Fibroblast of lung (primary cell): ENCODE measurements around the gene ST6GAL1. TPM values are rescaled to one million over a fixed set of nuclear protein-coding genes. Genes with fewer than 3 reads are reported as not detected.
"Not testable (repeated sequence)": the region's sequence is repeated elsewhere in the genome, so short reads cannot be mapped to it uniquely, and the experiment has no call there.

ENCODE experiments used
- DNase-seq, 2 donors: peaks; one replicate each; pipeline versions ENCODE4 v3.0.0 to v3.0.0-alpha.2; 2010; ENCODE audit warnings: low read depth in 2 of 2
- H2AFZ ChIP-seq: 2 replicates; pipeline ENCODE4 v1.5.1; 2012; ENCODE audit warnings: low read length, control low read depth, inconsistent platforms
- H3K27ac ChIP-seq: 2 replicates; pipeline ENCODE4 v1.5.1; 2011; ENCODE audit warnings: low read length, control low read depth; ENCODE audit not compliant: insufficient read depth
- H3K27me3 ChIP-seq: 2 replicates; pipeline ENCODE4 v1.5.1; 2011; ENCODE audit warnings: mild to moderate bottlenecking, low read length; ENCODE audit not compliant: control insufficient read depth, insufficient read depth
- H3K36me3 ChIP-seq: 2 replicates; pipeline ENCODE4 v1.5.1; 2011; ENCODE audit warnings: low read length; ENCODE audit not compliant: control insufficient read depth, insufficient read depth
- H3K4me1 ChIP-seq: 2 replicates; pipeline ENCODE4 v1.5.1; 2011; ENCODE audit warnings: low read length; ENCODE audit not compliant: control insufficient read depth, insufficient read depth; ENCODE audit errors: extremely low read depth
- H3K4me2 ChIP-seq: 2 replicates; pipeline ENCODE4 v1.5.1; 2011; ENCODE audit warnings: low read length, control low read depth; ENCODE audit not compliant: insufficient read depth; ENCODE audit errors: extremely low read depth
- H3K4me3 ChIP-seq, 4 experiments: fragments of 200-600 bp in 1 of 4; sonication (generic) in 1 of 4; replicated peaks in 1 of 4; 2 replicates each; pipeline ENCODE4 v1.5.1; 2011 to 2016; ENCODE audit warnings: low read length in 4 of 4, low read depth in 3 of 4, mild to moderate bottlenecking in 3 of 4, control low read depth in 2 of 4, inconsistent platforms in 1 of 4, mixed read lengths in 1 of 4; ENCODE audit not compliant: insufficient read depth in 1 of 4; ENCODE audit errors: control extremely low read depth in 1 of 4
- H3K79me2 ChIP-seq: 2 replicates; pipeline ENCODE4 v1.5.1; 2012; ENCODE audit warnings: mild to moderate bottlenecking, low read length, inconsistent platforms; ENCODE audit not compliant: control insufficient read depth, insufficient read depth
- H3K9ac ChIP-seq: 2 replicates; pipeline ENCODE4 v1.5.1; 2011; ENCODE audit warnings: mild to moderate bottlenecking, low read length, control low read depth; ENCODE audit not compliant: insufficient read depth
- H3K9me3 ChIP-seq: 2 replicates; pipeline ENCODE4 v1.5.1; 2012; ENCODE audit warnings: low read depth, low read length; ENCODE audit not compliant: control insufficient read depth, insufficient read depth
- H4K20me1 ChIP-seq: 2 replicates; pipeline ENCODE4 v1.5.1; 2011; ENCODE audit warnings: low read length; ENCODE audit not compliant: control insufficient read depth, insufficient read depth; ENCODE audit errors: extremely low read depth
- CTCF ChIP-seq, 2 donors: IDR thresholded peaks in 1 of 2; conservative IDR thresholded peaks in 1 of 2; 1 replicate in 1 of 2; 2 replicates in 1 of 2; pipeline ENCODE4 v1.5.1; 2011 to 2012; ENCODE audit warnings: low read length in 2 of 2, control low read depth in 1 of 2, inconsistent platforms in 1 of 2, low read depth in 1 of 2, mild to moderate bottlenecking in 1 of 2
- EZH2 ChIP-seq: IDR thresholded peaks from 2 replicates; pipeline ENCODE4 v1.5.1; 2012; ENCODE audit warnings: low read length, control low read depth, mild to moderate bottlenecking; ENCODE audit errors: missing control alignments
- polyA plus RNA-seq, 2 donors: library from polyadenylated mRNA; depleted of rRNA in 1 of 2; stranded (reverse) in 1 of 2; unstranded in 1 of 2; fragments of >200 nt; gene quantifications; 2 replicates each; pipeline ENCODE4 v1.2.1, GENCODE V29; 2011 to 2012; ENCODE audit warnings: missing spikeins in 1 of 2
- total RNA-seq: library from RNA; depleted of rRNA; stranded (reverse); fragments of >200 nt; gene quantifications from 2 replicates; pipeline ENCODE4 v1.2.1, GENCODE V29; 2014

ST6GAL1 gene
- total and polyA plus RNA-seq, 2 donors (not counting 1 experiment from before 2014, with no cell fraction given) = 0.83 to 1.00 TPM

DNA sequence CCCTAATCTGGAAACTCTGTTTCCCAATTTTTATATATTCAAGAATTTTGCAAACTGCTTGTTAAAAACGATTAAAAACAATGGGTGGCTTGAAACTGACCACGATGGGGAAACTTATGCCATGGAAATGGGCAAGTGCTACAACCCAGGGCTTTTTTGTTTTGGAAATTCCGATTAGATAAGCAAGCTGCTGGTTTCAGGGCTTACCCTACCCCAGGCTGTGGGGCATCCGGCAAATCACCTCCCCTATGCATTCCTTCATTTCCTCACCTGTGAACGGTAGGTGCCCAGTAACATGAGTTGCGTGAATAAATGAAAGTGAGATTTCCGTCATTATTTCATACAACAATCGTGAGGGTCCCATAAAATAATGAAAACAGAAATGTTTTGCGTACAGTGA is 34.3 kb downstream of the ST6GAL1 start:
- H4K20me1 ChIP-seq = no peaks in the 10 kb centered on the region

GRCh38 chr3:186965141-186965879 is 35.0 kb downstream of the ST6GAL1 start:
- Histone ChIP-seq H3K79me2 (no peaks in the 10 kb centered on the region), H3K4me3 (no peak overlapping the region), H3K4me2 (no peak overlapping the region), H3K4me1 (no peaks in the 10 kb centered on the region), H3K9me3 (no peaks in the 10 kb centered on the region), H3K27me3 (no peaks in the 10 kb centered on the region), H3K36me3 (no peaks in the 10 kb centered on the region), H4K20me1 (no peaks in the 10 kb centered on the region), H3K9ac (no peak overlapping the region), H3K27ac (no peak overlapping the region), H2AFZ (no peak overlapping the region)
- TF ChIP-seq EZH2 = no peak
- no peak for TF ChIP-seq CTCF (conservative IDR thresholded peaks at IDR 0.05 in 1 of 2, IDR thresholded peaks at IDR 0.05 in 1 of 2; ENCODE audit: low read depth in 1 of 2, low read length in 2 of 2)
- DNase-seq = peak; percentile 18 to 32

More for the DNA sequence above, 34.3 kb downstream of the ST6GAL1 start:
- no peak overlapping the region for H3K4me2 ChIP-seq
- no peak for DNase-seq
- H3K9me3 ChIP-seq = no peaks in the 10 kb centered on the region
- H3K36me3 ChIP-seq = no peaks in the 10 kb centered on the region
- H3K27me3 ChIP-seq = no peaks in the 10 kb centered on the region
- H3K4me3 ChIP-seq = no peak overlapping the region
- H2AFZ ChIP-seq = no peak overlapping the region
- H3K4me1 ChIP-seq = no peaks in the 10 kb centered on the region
- H3K9ac ChIP-seq = no peak overlapping the region
- H3K79me2 ChIP-seq = no peaks in the 10 kb centered on the region
- TF ChIP-seq EZH2 (no peak), CTCF (conservative IDR thresholded peaks at IDR 0.05 in 1 of 2, IDR thresholded peaks at IDR 0.05 in 1 of 2; ENCODE audit: low read depth in 1 of 2, low read length in 2 of 2) (no peak)
- H3K27ac ChIP-seq = no peak overlapping the region

- H3K4me1 ChIP-seq = no peaks in the 10 kb centered on the region
- H3K27me3 ChIP-seq = no peaks in the 10 kb centered on the region
- no peaks in the 10 kb centered on the region for H3K36me3 ChIP-seq
- no peak overlapping the region for H3K9ac ChIP-seq
- no peaks in the 10 kb centered on the region for H4K20me1 ChIP-seq
- no peak overlapping the region for H2AFZ ChIP-seq
- no peak overlapping the region for H3K4me2 ChIP-seq
- TF ChIP-seq CTCF (conservative IDR thresholded peaks at IDR 0.05 in 1 of 2, IDR thresholded peaks at IDR 0.05 in 1 of 2; ENCODE audit: low read depth in 1 of 2, low read length in 2 of 2) = no peak
- no peak for TF ChIP-seq EZH2
- H3K4me3 ChIP-seq = no peak overlapping the region
- no peaks in the 10 kb centered on the region for H3K79me2 ChIP-seq
- no peak for DNase-seq
- no peak overlapping the region for H3K27ac ChIP-seq
- H3K9me3 ChIP-seq = no peaks in the 10 kb centered on the region
Observed at GRCh38 chr3:186966406-186966805, 36.1 kb downstream of the ST6GAL1 start.

DNA sequence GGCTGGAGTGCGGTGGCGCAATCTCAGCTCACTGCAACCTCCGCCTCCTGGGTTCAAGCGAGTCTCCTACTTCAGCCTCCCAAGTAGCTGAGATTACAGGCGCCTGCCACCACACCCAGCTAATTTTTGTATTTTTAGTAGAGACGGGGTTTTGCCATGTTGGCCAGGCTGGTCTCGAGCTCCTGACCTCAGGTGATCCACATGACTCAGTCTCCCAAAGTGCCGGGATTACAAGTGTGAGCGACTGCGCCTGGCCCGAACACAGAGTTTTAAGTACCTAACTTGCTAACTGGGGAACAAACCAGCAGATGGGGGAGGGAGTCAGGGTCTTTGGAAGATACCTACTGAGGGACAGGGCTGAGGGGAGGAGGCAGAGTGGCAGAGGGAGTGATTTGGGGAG is 36.9 kb downstream of the ST6GAL1 start:
- H3K4me1 ChIP-seq = not testable (repeated sequence)

More for the DNA sequence above, 36.9 kb downstream of the ST6GAL1 start:
- not testable (repeated sequence) for H3K36me3 ChIP-seq, H3K4me2 ChIP-seq, H2AFZ ChIP-seq, H3K4me3 ChIP-seq, H3K9me3 ChIP-seq, H3K9ac ChIP-seq, H3K79me2 ChIP-seq, H3K27ac ChIP-seq, H3K27me3 ChIP-seq, DNase-seq, H4K20me1 ChIP-seq
